ENCODE data around the gene HEYL. TPM values are rescaled to one million over a fixed set of nuclear protein-coding genes. Genes with fewer than 3 reads are reported as not detected.

Gene HEYL
- total and polyA plus RNA-seq, 2 of the 8 experiments (the other 6 are each of a cell fraction or from before 2014, with no cell fraction given): 1.8 to 3.1 TPM

DNA sequence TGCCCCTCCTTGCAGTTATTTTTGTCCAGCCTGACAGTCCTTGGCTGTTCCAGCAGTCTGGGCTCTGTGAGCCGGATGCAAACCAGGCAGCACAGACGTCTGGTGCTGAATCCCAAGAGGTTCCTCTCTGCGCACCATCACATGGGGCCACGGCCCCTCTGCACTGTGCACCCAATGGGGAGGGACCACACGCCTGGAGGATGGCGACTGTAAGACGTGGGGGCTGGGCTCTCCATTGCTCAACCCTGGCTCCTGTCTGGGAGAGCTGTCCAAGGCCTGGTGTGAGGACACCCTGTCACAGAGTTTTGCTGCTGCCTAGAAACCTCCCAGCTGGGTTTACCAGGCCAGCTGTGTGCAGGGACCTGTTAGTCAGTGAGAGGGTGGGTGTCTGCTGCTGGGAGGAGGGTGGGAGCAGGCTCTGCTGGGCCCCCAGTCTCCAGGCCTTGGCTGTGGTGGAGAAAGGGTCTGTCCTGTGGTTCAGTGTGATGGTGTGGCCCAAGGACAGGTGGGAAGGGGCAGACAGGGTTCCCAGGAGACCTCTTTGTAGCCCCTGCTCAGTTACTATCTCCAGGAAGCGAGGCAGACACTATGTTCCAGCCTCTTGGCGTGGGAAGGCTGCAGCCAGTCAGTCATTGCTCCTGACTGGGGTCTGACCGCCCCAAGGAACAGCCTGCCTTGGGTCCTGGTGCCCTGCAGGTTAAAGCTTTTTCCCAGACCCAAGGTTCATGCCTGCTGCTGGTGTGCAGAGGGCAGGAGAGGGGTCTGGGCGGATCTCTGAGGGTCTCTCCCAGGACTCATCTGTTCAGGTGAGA is 13.8 kb downstream of the HEYL start (continued):
- TF ChIP-seq POLR2AphosphoS5 (IDR thresholded peaks at IDR 0.05; ENCODE audit: low read depth, low read length) (no peak), POLR2A (IDR thresholded peaks at IDR 0.05; ENCODE audit: control extremely low read depth in 1 of 2, low read depth in 2 of 2, low read length in 2 of 2) (no peak), RNF2 (IDR thresholded peaks at IDR 0.05; ENCODE audit: borderline replicate concordance, low read depth, low read length, missing control alignments, poor library complexity, severe bottlenecking) (no peak), TEAD4 (IDR thresholded peaks at IDR 0.05; ENCODE audit: low read depth, low read length) (no peak)
